ENCODE data around the gene TMEM62.
A peak's percentile ranks its signal among the peaks of the same experiment; 100 is the strongest.

The TMEM62 gene

GRCh38 chr15:43100971-43101370 is 32.4 kb upstream of the TMEM62 start:
- Histone ChIP-seq H3K36me3 (ENCODE audit: control insufficient read depth, insufficient read depth, low read length) (peaks cover 2% of the 10 kb centered on the region), H4K8ac (ENCODE audit: low read depth, low read length) (no peak overlapping the region), H4K5ac (ENCODE audit: low read length) (no peak overlapping the region), H2BK120ac (ENCODE audit: low read depth, low read length) (no peak overlapping the region), H2BK5ac (ENCODE audit: low read length) (no peak overlapping the region), H3K79me2 (ENCODE audit: control insufficient read depth, insufficient read depth, low read length) (peaks cover 20% of the 10 kb centered on the region), H3K4me1 (ENCODE audit: control insufficient read depth, low read depth, low read length) (peaks cover 3% of the 10 kb centered on the region), H3K79me1 (ENCODE audit: low read length) (peaks cover 15% of the 10 kb centered on the region), H3K23ac (ENCODE audit: low read length) (no peak overlapping the region), H3K9ac (ENCODE audit: low read length) (no peak overlapping the region), H3K18ac (ENCODE audit: low read length) (no peak overlapping the region), H3K4ac (ENCODE audit: low read depth, low read length) (no peak overlapping the region), H2BK15ac (replicated peaks; ENCODE audit: low read depth) (no peak overlapping the region), H3K4me2 (ENCODE audit: low read length) (no peak overlapping the region), H2AK5ac (ENCODE audit: low read length) (no peak overlapping the region), H3K4me3 (ENCODE audit: low read length) (no peak overlapping the region), H3K56ac (ENCODE audit: low read length) (no peak overlapping the region), H3K27me3 (ENCODE audit: insufficient read depth, low read length, poor library complexity) (no peaks in the 10 kb centered on the region), H3K27ac (ENCODE audit: low read depth, low read length) (no peak overlapping the region)
- DNase-seq: no peak

GRCh38 chr15:43102187-43102586 is 31.2 kb upstream of the TMEM62 start:
- H2BK15ac ChIP-seq (replicated peaks; ENCODE audit: low read depth): no peak overlapping the region

GRCh38 chr15:43103907-43104306 is 29.5 kb upstream of the TMEM62 start:
- no peak overlapping the region for H3K4me2 ChIP-seq (ENCODE audit: low read length)
- H3K56ac ChIP-seq (ENCODE audit: low read length): no peak overlapping the region
- no peak overlapping the region for H3K4ac ChIP-seq (ENCODE audit: low read depth, low read length)
- H3K79me1 ChIP-seq (ENCODE audit: low read length): peaks cover 15% of the 10 kb centered on the region
- no peak overlapping the region for H2BK5ac ChIP-seq (ENCODE audit: low read length)
- H3K4me1 ChIP-seq (ENCODE audit: control insufficient read depth, low read depth, low read length): peaks cover 3% of the 10 kb centered on the region
- DNase-seq: no peak
- no peak overlapping the region for H4K8ac ChIP-seq (ENCODE audit: low read depth, low read length)
- H3K18ac ChIP-seq (ENCODE audit: low read length): no peak overlapping the region
- no CpG with 5 or more reads among the region's 1 CpG for WGBS (ENCODE audit: extremely low coverage, insufficient coverage, low lambda C conversion rate)
- no peak overlapping the region for H3K23ac ChIP-seq (ENCODE audit: low read length)
- H2BK15ac ChIP-seq (replicated peaks; ENCODE audit: low read depth): no peak overlapping the region
- no peak overlapping the region for H2AK5ac ChIP-seq (ENCODE audit: low read length)
- H3K4me3 ChIP-seq (ENCODE audit: low read length): no peak overlapping the region
- no peaks in the 10 kb centered on the region for H3K27me3 ChIP-seq (ENCODE audit: insufficient read depth, low read length, poor library complexity)
- peaks cover 20% of the 10 kb centered on the region for H3K79me2 ChIP-seq (ENCODE audit: control insufficient read depth, insufficient read depth, low read length)
- no peak overlapping the region for H3K27ac ChIP-seq (ENCODE audit: low read depth, low read length)
- H3K36me3 ChIP-seq (ENCODE audit: control insufficient read depth, insufficient read depth, low read length): peaks cover 2% of the 10 kb centered on the region
- H3K9ac ChIP-seq (ENCODE audit: low read length): no peak overlapping the region
- H4K5ac ChIP-seq (ENCODE audit: low read length): no peak overlapping the region
- no peak overlapping the region for H2BK120ac ChIP-seq (ENCODE audit: low read depth, low read length)

More at GRCh38 chr15:43102187-43102586, 31.2 kb upstream of the TMEM62 start:
- no peak overlapping the region for H2AK5ac ChIP-seq (ENCODE audit: low read length)
- peaks cover 20% of the 10 kb centered on the region for H3K79me2 ChIP-seq (ENCODE audit: control insufficient read depth, insufficient read depth, low read length)
- no peak overlapping the region for H3K4me3 ChIP-seq (ENCODE audit: low read length)
- H2BK120ac ChIP-seq (ENCODE audit: low read depth, low read length): no peak overlapping the region
- H3K27me3 ChIP-seq (ENCODE audit: insufficient read depth, low read length, poor library complexity): no peaks in the 10 kb centered on the region
- no peak overlapping the region for H3K9ac ChIP-seq (ENCODE audit: low read length)
- no peak for DNase-seq
- no CpG with 5 or more reads among the region's 1 CpG for WGBS (ENCODE audit: extremely low coverage, insufficient coverage, low lambda C conversion rate)
- no peak overlapping the region for H3K23ac ChIP-seq (ENCODE audit: low read length)
- H3K27ac ChIP-seq (ENCODE audit: low read depth, low read length): no peak overlapping the region
- peaks cover 2% of the 10 kb centered on the region for H3K36me3 ChIP-seq (ENCODE audit: control insufficient read depth, insufficient read depth, low read length)
- no peak overlapping the region for H2BK5ac ChIP-seq (ENCODE audit: low read length)
- peaks cover 3% of the 10 kb centered on the region for H3K4me1 ChIP-seq (ENCODE audit: control insufficient read depth, low read depth, low read length)
- H4K5ac ChIP-seq (ENCODE audit: low read length): no peak overlapping the region
- H4K8ac ChIP-seq (ENCODE audit: low read depth, low read length): no peak overlapping the region
- H3K79me1 ChIP-seq (ENCODE audit: low read length): peaks cover 15% of the 10 kb centered on the region
- no peak overlapping the region for H3K4me2 ChIP-seq (ENCODE audit: low read length)
- no peak overlapping the region for H3K18ac ChIP-seq (ENCODE audit: low read length)
- no peak overlapping the region for H3K4ac ChIP-seq (ENCODE audit: low read depth, low read length)
- no peak overlapping the region for H3K56ac ChIP-seq (ENCODE audit: low read length)

GRCh38 chr15:43104426-43104825 is 29.0 kb upstream of the TMEM62 start:
- no peak overlapping the region for H4K5ac ChIP-seq (ENCODE audit: low read length)
- no peak overlapping the region for H4K8ac ChIP-seq (ENCODE audit: low read depth, low read length)
- no peak overlapping the region for H3K4me2 ChIP-seq (ENCODE audit: low read length)
- peak; percentile 78 for DNase-seq
- no peak overlapping the region for H2BK120ac ChIP-seq (ENCODE audit: low read depth, low read length)
- H3K4me3 ChIP-seq (ENCODE audit: low read length): no peak overlapping the region
- no peak overlapping the region for H3K4ac ChIP-seq (ENCODE audit: low read depth, low read length)
- H2AK5ac ChIP-seq (ENCODE audit: low read length): no peak overlapping the region
- H3K9ac ChIP-seq (ENCODE audit: low read length): no peak overlapping the region
- peaks cover 20% of the 10 kb centered on the region for H3K79me2 ChIP-seq (ENCODE audit: control insufficient read depth, insufficient read depth, low read length)
- peaks cover 2% of the 10 kb centered on the region for H3K36me3 ChIP-seq (ENCODE audit: control insufficient read depth, insufficient read depth, low read length)
- no peaks in the 10 kb centered on the region for H3K27me3 ChIP-seq (ENCODE audit: insufficient read depth, low read length, poor library complexity)
- no peak overlapping the region for H2BK15ac ChIP-seq (replicated peaks; ENCODE audit: low read depth)
- no peak overlapping the region for H3K27ac ChIP-seq (ENCODE audit: low read depth, low read length)
- H3K56ac ChIP-seq (ENCODE audit: low read length): no peak overlapping the region
- H3K18ac ChIP-seq (ENCODE audit: low read length): no peak overlapping the region
- peaks cover 3% of the 10 kb centered on the region for H3K4me1 ChIP-seq (ENCODE audit: control insufficient read depth, low read depth, low read length)
- no peak overlapping the region for H3K23ac ChIP-seq (ENCODE audit: low read length)
- H3K79me1 ChIP-seq (ENCODE audit: low read length): peaks cover 15% of the 10 kb centered on the region
- no peak overlapping the region for H2BK5ac ChIP-seq (ENCODE audit: low read length)
- WGBS (ENCODE audit: extremely low coverage, insufficient coverage, low lambda C conversion rate): no CpG with 5 or more reads among the region's 5 CpGs

- Histone ChIP-seq H3K4me2 (ENCODE audit: low read length) (peak overlapping the region; percentile 87), H2BK120ac (ENCODE audit: low read depth, low read length) (no peak overlapping the region), H3K4ac (ENCODE audit: low read depth, low read length) (no peak overlapping the region), H3K9ac (ENCODE audit: low read length) (peak overlapping the region; percentile 78), H3K79me1 (ENCODE audit: low read length) (peaks cover 11% of the 10 kb centered on the region), H3K79me2 (ENCODE audit: control insufficient read depth, insufficient read depth, low read length) (peaks cover 18% of the 10 kb centered on the region), H2BK5ac (ENCODE audit: low read length) (no peak overlapping the region), H2AK5ac (ENCODE audit: low read length) (no peak overlapping the region), H3K36me3 (ENCODE audit: control insufficient read depth, insufficient read depth, low read length) (peaks cover 2% of the 10 kb centered on the region), H3K23ac (ENCODE audit: low read length) (no peak overlapping the region), H2BK15ac (replicated peaks; ENCODE audit: low read depth) (no peak overlapping the region), H4K5ac (ENCODE audit: low read length) (no peak overlapping the region), H3K27ac (ENCODE audit: low read depth, low read length) (no peak overlapping the region), H3K27me3 (ENCODE audit: insufficient read depth, low read length, poor library complexity) (no peaks in the 10 kb centered on the region), H3K4me3 (ENCODE audit: low read length) (peak overlapping the region; percentile 78), H3K56ac (ENCODE audit: low read length) (peak overlapping the region; percentile 83), H3K18ac (ENCODE audit: low read length) (peak overlapping the region; percentile 4), H4K8ac (ENCODE audit: low read depth, low read length) (peak overlapping the region; percentile 65), H3K4me1 (ENCODE audit: control insufficient read depth, low read depth, low read length) (peaks cover 3% of the 10 kb centered on the region)
- WGBS (ENCODE audit: extremely low coverage, insufficient coverage, low lambda C conversion rate): no CpG with 5 or more reads among the region's 11 CpGs
- DNase-seq: no peak
Measured at GRCh38 chr15:43105077-43105736, 28.2 kb upstream of the TMEM62 start.

Measured in mesendoderm (in vitro differentiated cells).